GM12878 (cell line): Measurements from ENCODE around the gene TOMM34. TPM values are rescaled to one million over a fixed set of nuclear protein-coding genes. Genes with fewer than 3 reads are reported as not detected.
A peak's percentile ranks its signal among the peaks of the same experiment; 100 is the strongest.

Source experiments
- ATAC-seq: fragments of 200-7000 bp; cut with Tn5 transposase; 3 replicates; pipeline ENCODE4 v1.9.1; 2020; ENCODE audit warnings: mild to moderate bottlenecking, moderate library complexity
- BruUV-seq: library from RNA; stranded (reverse); fragments of 400-500 nt; replicated peaks from 2 replicates; lab custom pipeline; 2021; lab: Mats Ljungman, UMichigan
- CTCF ChIA-PET: fragments of 300-600 bp; sonication (Branson Sonifier 250); formaldehyde crosslinking; extraction: SDS; loops from one replicate; lab custom pipeline; 2021; ENCODE audit warnings: inconsistent platforms; lab: Yijun Ruan, JAX
- POLR2A ChIA-PET: fragments of 350-600 bp; formaldehyde crosslinking; extraction: SDS; loops from one replicate; lab custom pipeline; 2021; ENCODE audit warnings: inconsistent platforms; lab: Charles Lee
- RAD21 ChIA-PET: fragments of 300-600 bp; sonication (Branson Sonifier 250); formaldehyde crosslinking; loops from one replicate; lab custom pipeline; 2023; ENCODE audit warnings: antibody characterized with exemption; ENCODE audit not compliant: unreplicated experiment; lab: Charles Lee
- SMC1A ChIA-PET: fragments of 300-600 bp; sonication (Branson Sonifier 250); formaldehyde crosslinking; loops from one replicate; lab custom pipeline; 2023; ENCODE audit not compliant: unreplicated experiment, uncharacterized antibody; lab: Charles Lee
- DNase-seq: peaks from one replicate; pipeline ENCODE4 v3.0.0-alpha.2; 2011; ENCODE audit warnings: low read depth, low spot score
- FAIRE-seq: peaks from 3 replicates; lab custom pipeline; 2011; peaks lifted over from hg19 to GRCh38; lab: Jason Lieb, UNC
- H2AFZ ChIP-seq: 2 replicates; pipeline ENCODE4 v1.6.0; 2011; ENCODE audit warnings: low read depth, low read length, control low read depth; ENCODE audit not compliant: control insufficient read depth
- H3K27ac ChIP-seq: 2 replicates; pipeline ENCODE4 v1.5.1; 2011; ENCODE audit warnings: control low read depth; ENCODE audit not compliant: control insufficient read depth, insufficient read depth
- H3K27me3 ChIP-seq, 2 experiments: replicated peaks in 1 of 2; 2 replicates each; pipeline versions ENCODE4 v1.6.0 to v1.6.1; 2011; ENCODE audit warnings: low read length in 1 of 2; ENCODE audit not compliant: control insufficient read depth in 2 of 2, insufficient read depth in 2 of 2
- H3K36me3 ChIP-seq, 2 experiments: 2 replicates each; pipeline ENCODE4 v1.5.1; 2011; ENCODE audit warnings: low read length in 1 of 2; ENCODE audit not compliant: control insufficient read depth in 2 of 2, insufficient read depth in 2 of 2
- H3K4me1 ChIP-seq: 2 replicates; pipeline ENCODE4 v1.6.1; 2011; ENCODE audit warnings: mild to moderate bottlenecking, low read length, moderate library complexity, mixed read lengths; ENCODE audit not compliant: control insufficient read depth, insufficient read depth
- H3K4me2 ChIP-seq: 2 replicates; pipeline ENCODE4 v1.6.0; 2011; ENCODE audit warnings: control low read depth; ENCODE audit not compliant: control insufficient read depth, insufficient read depth
- H3K4me3 ChIP-seq: fragments of 200-600 bp; sonication (generic); 2 replicates; pipeline ENCODE4 v1.5.1; 2016
- H3K79me2 ChIP-seq: 2 replicates; pipeline ENCODE4 v1.6.0; 2011; ENCODE audit warnings: low read length; ENCODE audit not compliant: control insufficient read depth, insufficient read depth
- H3K9ac ChIP-seq: 2 replicates; pipeline ENCODE4 v1.8.0; 2011; ENCODE audit warnings: low read length, control low read depth, mixed read lengths; ENCODE audit not compliant: control insufficient read depth, insufficient read depth
- H3K9me3 ChIP-seq: replicated peaks from 3 replicates; pipeline ENCODE4 v1.5.1; 2011; ENCODE audit warnings: mild to moderate bottlenecking, low read length; ENCODE audit not compliant: control insufficient read depth, insufficient read depth
- H4K20me1 ChIP-seq: 2 replicates; pipeline ENCODE4 v1.6.0; 2011; ENCODE audit not compliant: control insufficient read depth, insufficient read depth
- CBX3 ChIP-seq: fragments of 200-600 bp; sonication (generic); IDR thresholded peaks from 2 replicates; pipeline ENCODE4 v1.6.1; 2016; ENCODE audit warnings: low read depth, borderline replicate concordance
- EZH2 ChIP-seq: IDR thresholded peaks from 2 replicates; pipeline ENCODE4 v1.6.1; 2012; ENCODE audit warnings: low read depth, mild to moderate bottlenecking, control low read depth, inconsistent platforms, low read length, borderline replicate concordance; ENCODE audit not compliant: control insufficient read depth
- FOXM1 ChIP-seq: IDR thresholded peaks from 2 replicates; pipeline ENCODE4 v1.6.1; 2012; ENCODE audit warnings: low read depth, mild to moderate bottlenecking, inconsistent platforms, low read length, moderate library complexity
- HDAC2 ChIP-seq: fragments of 200-600 bp; sonication (generic); IDR thresholded peaks from 2 replicates; pipeline ENCODE4 v1.6.1; 2017
- MXI1 ChIP-seq: fragments of 150-350 bp; IDR thresholded peaks from 2 replicates; pipeline ENCODE4 v1.6.1; 2011; ENCODE audit warnings: low read depth, mild to moderate bottlenecking, inconsistent platforms, low read length, improper control_type of control experiment
- NR2F1 ChIP-seq: fragments of 450-650 bp; conservative IDR thresholded peaks from 2 replicates; pipeline ENCODE4 v1.6.1; 2017; ENCODE audit warnings: mild to moderate bottlenecking
- POU2F2 ChIP-seq: IDR thresholded peaks from 3 replicates; pipeline ENCODE4 v1.6.1; 2011; ENCODE audit warnings: low read depth, mild to moderate bottlenecking, low read length, borderline replicate concordance
- RB1 ChIP-seq: fragments of 450-650 bp; formaldehyde crosslinking; IDR thresholded peaks from 2 replicates; pipeline ENCODE4 v1.6.1; 2017; ENCODE audit warnings: mild to moderate bottlenecking, borderline replicate concordance
- SIX5 ChIP-seq: IDR thresholded peaks from 2 replicates; pipeline ENCODE4 v1.6.1; 2011; ENCODE audit warnings: mild to moderate bottlenecking, low read depth, low read length, moderate library complexity; ENCODE audit not compliant: severe bottlenecking
- WGBS: methylation state at CpG from one replicate; pipeline ENCODE4 v1.1.6; 2016; ENCODE audit warnings: low lambda C conversion rate; ENCODE audit not compliant: insufficient replicate concordance, insufficient coverage; ENCODE audit errors: missing lambda C conversion rate; 5-methylcytosine and 5-hydroxymethylcytosine counted together
- in situ Hi-C: fragments of 300-500 bp; cut with MboI; formaldehyde crosslinking; loops from 9 replicates; pipeline ENCODE4 v1.14.3; 2018; ENCODE audit warnings: mixed read lengths
- intact Hi-C: fragments of 100-400 bp; cut with micrococcal nuclease; formaldehyde crosslinking; loops from one replicate; pipeline ENCODE4 v1.14.2; 2022; ENCODE audit not compliant: unreplicated experiment
- polyA plus RNA-seq, 11 experiments: library from polyadenylated mRNA; depleted of rRNA in 4 of 11; unstranded in 6 of 11; stranded (reverse) in 5 of 11; fragments of >200 nt; fragmentation: Nextera tagmentation in 4 of 11; fragmentation: Illumina TruSeq in 1 of 11; extraction: Ambion mirVana in 4 of 11; extraction: Trizol in 1 of 11; gene quantifications; 1 replicate in 1 of 11; 2 replicates in 10 of 11; pipeline versions ENCODE4 v1.2.1 to v1.2.3, GENCODE V29; 2011 to 2016; ENCODE audit warnings: inconsistent platforms in 2 of 11, missing spikeins in 2 of 11, low read depth in 1 of 11
- total RNA-seq, 4 experiments: library from RNA; depleted of rRNA in 3 of 4; stranded (reverse); fragments of >200 nt in 3 of 4; fragmentation: Illumina TruSeq in 1 of 4; extraction: Trizol in 1 of 4; gene quantifications; 2 replicates each; pipeline versions ENCODE4 v1.2.1 to v1.2.3, GENCODE V29; 2013 to 2021
- TF ChIP-seq, protein P1 (sequence below): IDR thresholded peaks from 2 replicates; pipeline ENCODE4 v1.6.1; 2011; ENCODE audit warnings: low read depth, mild to moderate bottlenecking, low read length, moderate library complexity, borderline replicate concordance; ENCODE audit errors: extremely low read depth
- TF ChIP-seq, protein P2 (sequence below): fragments of 450-650 bp; formaldehyde crosslinking; IDR thresholded peaks from 2 replicates; pipeline ENCODE4 v1.4.0; 2020; ENCODE audit warnings: mild to moderate bottlenecking, moderate library complexity
- TF ChIP-seq, protein P3 (sequence below): fragments of 450-650 bp; IDR thresholded peaks from 2 replicates; pipeline ENCODE4 v1.6.1; 2017; ENCODE audit warnings: antibody characterized with exemption, mild to moderate bottlenecking, moderate library complexity
- TF ChIP-seq, protein P4 (sequence below): fragments of 150-350 bp; IDR thresholded peaks from 2 replicates; pipeline ENCODE4 v1.6.1; 2014; ENCODE audit warnings: mild to moderate bottlenecking, low read depth, low read length

TOMM34 gene
- total and polyA plus RNA-seq, 10 of the 15 experiments (the other 5 are each of a cell fraction or from before 2014, with no cell fraction given): 14.0 to 73.8 (median 43.9) TPM

DNA sequence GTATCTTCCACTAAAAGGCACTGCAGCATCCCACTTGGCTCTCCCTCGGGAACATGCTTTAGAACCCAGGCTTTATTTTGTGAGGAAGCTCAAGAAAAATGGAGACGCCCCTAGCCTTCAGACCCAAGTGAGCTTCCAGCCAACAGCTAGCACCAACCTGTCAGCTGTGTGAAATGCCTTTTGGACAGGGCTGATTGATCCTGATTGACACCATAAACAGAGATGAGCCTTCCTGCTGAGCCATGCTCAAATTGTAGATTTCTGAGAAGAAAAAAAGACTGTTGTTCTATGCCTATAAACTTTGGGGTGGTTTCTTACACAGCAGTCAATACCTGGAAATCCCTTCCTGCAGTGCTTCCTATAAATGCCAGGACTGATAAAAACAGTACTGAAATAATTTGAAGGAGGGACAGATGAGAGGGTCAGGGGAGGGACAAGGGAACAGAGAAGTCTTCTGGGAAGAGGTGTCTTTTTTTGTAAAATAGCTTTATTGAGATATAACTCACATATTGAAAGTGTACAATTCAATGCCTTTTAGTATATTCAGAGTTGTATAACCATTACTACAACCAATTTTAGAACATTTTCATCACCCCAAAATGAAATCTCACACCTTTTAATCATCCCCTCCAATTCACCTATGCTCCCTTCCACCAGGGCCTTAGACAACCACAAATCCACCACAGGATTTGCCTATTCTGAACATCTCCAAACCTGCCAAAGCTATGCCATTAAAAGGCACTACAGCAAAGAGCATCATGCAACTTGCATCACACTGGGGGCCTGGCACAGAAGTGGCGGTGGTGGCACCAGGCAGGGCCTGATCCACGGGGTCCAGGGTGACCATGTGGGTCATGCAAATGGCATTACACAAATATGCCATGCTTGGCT is 3.4 kb upstream of the TOMM34 start:
- H3K27ac ChIP-seq: no peak overlapping the region
- in situ Hi-C loops: no loop called here
- H2AFZ ChIP-seq: no peak overlapping the region
- POLR2A ChIA-PET: interaction anchor here (0.7 to 1.5 kb wide), 2 partner anchors 15 to 18 kb away, joined by 3 to 5 read pairs; no protein-coding TSS in a partner anchor
- ATAC-seq (no peak), DNase-seq (no peak), FAIRE-seq (no peak)
- H3K9ac ChIP-seq: no peak overlapping the region
- CTCF ChIA-PET: interaction anchor here (0.7 to 3.4 kb wide), 8 partner anchors 12 to 279 kb away, joined by 3 to 18 read pairs (median 4); partner anchors contain the start of gene YWHAB
- no TSS peak for BruUV-seq
- peaks cover 0 to under 1% of the 10 kb centered on the region in 2 experiments; a peak in 1 of 4 replicates for H3K36me3 ChIP-seq
- peaks cover 18% of the 10 kb centered on the region for H3K4me1 ChIP-seq
- H3K79me2 ChIP-seq: peaks cover 48% of the 10 kb centered on the region
- no peaks in the 10 kb centered on the region for H3K9me3 ChIP-seq
- no peaks in the 10 kb centered on the region for H3K27me3 ChIP-seq
- WGBS: 63% methylated on average over 4 of the region's 4 CpGs
- RAD21 ChIA-PET: interaction anchor here (0.6 to 1.4 kb wide), 3 partner anchors 54 to 377 kb away, joined by 3 read pairs; partner anchors contain the start of gene PABPC1L
- SMC1A ChIA-PET: interaction anchor here (0.7 to 6.6 kb wide), 9 partner anchors 10 to 317 kb away, joined by 3 to 66 read pairs (median 3); partner anchors contain the start of gene PABPC1L
- H3K4me2 ChIP-seq: peak overlapping the region; percentile 23; the same call in 1 of the 2 replicates
- no peaks in the 10 kb centered on the region for H4K20me1 ChIP-seq
- H3K4me3 ChIP-seq: no peak overlapping the region
- intact Hi-C loops: no loop called here
- TF ChIP-seq EZH2 (no peak), CBX3 (no peak), MXI1 (no peak), RB1 (no peak), NR2F1 (peak; percentile 41; the same call in 1 of the 2 replicates), SIX5 (no peak), FOXM1 (no peak), HDAC2 (no peak), POU2F2 (peak; percentile 93; the same call in 2 of the 3 replicates)
- TF ChIP-seq, protein P1, sequence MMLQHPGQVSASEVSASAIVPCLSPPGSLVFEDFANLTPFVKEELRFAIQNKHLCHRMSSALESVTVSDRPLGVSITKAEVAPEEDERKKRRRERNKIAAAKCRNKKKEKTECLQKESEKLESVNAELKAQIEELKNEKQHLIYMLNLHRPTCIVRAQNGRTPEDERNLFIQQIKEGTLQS: no peak
- TF ChIP-seq, protein P2, sequence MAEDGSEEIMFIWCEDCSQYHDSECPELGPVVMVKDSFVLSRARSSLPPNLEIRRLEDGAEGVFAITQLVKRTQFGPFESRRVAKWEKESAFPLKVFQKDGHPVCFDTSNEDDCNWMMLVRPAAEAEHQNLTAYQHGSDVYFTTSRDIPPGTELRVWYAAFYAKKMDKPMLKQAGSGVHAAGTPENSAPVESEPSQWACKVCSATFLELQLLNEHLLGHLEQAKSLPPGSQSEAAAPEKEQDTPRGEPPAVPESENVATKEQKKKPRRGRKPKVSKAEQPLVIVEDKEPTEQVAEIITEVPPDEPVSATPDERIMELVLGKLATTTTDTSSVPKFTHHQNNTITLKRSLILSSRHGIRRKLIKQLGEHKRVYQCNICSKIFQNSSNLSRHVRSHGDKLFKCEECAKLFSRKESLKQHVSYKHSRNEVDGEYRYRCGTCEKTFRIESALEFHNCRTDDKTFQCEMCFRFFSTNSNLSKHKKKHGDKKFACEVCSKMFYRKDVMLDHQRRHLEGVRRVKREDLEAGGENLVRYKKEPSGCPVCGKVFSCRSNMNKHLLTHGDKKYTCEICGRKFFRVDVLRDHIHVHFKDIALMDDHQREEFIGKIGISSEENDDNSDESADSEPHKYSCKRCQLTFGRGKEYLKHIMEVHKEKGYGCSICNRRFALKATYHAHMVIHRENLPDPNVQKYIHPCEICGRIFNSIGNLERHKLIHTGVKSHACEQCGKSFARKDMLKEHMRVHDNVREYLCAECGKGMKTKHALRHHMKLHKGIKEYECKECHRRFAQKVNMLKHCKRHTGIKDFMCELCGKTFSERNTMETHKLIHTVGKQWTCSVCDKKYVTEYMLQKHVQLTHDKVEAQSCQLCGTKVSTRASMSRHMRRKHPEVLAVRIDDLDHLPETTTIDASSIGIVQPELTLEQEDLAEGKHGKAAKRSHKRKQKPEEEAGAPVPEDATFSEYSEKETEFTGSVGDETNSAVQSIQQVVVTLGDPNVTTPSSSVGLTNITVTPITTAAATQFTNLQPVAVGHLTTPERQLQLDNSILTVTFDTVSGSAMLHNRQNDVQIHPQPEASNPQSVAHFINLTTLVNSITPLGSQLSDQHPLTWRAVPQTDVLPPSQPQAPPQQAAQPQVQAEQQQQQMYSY (CRISPR knock-in tag): no peak
- TF ChIP-seq, protein P3, sequence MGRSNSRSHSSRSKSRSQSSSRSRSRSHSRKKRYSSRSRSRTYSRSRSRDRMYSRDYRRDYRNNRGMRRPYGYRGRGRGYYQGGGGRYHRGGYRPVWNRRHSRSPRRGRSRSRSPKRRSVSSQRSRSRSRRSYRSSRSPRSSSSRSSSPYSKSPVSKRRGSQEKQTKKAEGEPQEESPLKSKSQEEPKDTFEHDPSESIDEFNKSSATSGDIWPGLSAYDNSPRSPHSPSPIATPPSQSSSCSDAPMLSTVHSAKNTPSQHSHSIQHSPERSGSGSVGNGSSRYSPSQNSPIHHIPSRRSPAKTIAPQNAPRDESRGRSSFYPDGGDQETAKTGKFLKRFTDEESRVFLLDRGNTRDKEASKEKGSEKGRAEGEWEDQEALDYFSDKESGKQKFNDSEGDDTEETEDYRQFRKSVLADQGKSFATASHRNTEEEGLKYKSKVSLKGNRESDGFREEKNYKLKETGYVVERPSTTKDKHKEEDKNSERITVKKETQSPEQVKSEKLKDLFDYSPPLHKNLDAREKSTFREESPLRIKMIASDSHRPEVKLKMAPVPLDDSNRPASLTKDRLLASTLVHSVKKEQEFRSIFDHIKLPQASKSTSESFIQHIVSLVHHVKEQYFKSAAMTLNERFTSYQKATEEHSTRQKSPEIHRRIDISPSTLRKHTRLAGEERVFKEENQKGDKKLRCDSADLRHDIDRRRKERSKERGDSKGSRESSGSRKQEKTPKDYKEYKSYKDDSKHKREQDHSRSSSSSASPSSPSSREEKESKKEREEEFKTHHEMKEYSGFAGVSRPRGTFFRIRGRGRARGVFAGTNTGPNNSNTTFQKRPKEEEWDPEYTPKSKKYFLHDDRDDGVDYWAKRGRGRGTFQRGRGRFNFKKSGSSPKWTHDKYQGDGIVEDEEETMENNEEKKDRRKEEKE: no peak
- TF ChIP-seq, protein P4, sequence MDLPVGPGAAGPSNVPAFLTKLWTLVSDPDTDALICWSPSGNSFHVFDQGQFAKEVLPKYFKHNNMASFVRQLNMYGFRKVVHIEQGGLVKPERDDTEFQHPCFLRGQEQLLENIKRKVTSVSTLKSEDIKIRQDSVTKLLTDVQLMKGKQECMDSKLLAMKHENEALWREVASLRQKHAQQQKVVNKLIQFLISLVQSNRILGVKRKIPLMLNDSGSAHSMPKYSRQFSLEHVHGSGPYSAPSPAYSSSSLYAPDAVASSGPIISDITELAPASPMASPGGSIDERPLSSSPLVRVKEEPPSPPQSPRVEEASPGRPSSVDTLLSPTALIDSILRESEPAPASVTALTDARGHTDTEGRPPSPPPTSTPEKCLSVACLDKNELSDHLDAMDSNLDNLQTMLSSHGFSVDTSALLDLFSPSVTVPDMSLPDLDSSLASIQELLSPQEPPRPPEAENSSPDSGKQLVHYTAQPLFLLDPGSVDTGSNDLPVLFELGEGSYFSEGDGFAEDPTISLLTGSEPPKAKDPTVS: no peak
